ENCODE measurements around the gene RNF144B. TPM values are rescaled to one million over a fixed set of nuclear protein-coding genes. Genes with fewer than 3 reads are reported as not detected.

The RNF144B gene
- total RNA-seq, 1 experiment from 2014 or later: 36.4 TPM

Other genes starting within 250 kb of the RNF144B start
- gene TPMT, start 232.3 kb upstream of the RNF144B start, total RNA-seq (2014; rRNA removed; shearing (Covaris generic); ENCODE audit: low replicate concordance): 2.0 and 3.2 TPM in 2 replicates
- 47.2 and 50.9 TPM in 2 replicates for gene KDM1B, start 231.9 kb upstream of the RNF144B start, total RNA-seq (2014; rRNA removed; shearing (Covaris generic); ENCODE audit: low replicate concordance)
- 154 and 156 TPM in 2 replicates for gene DEK, start 122.8 kb upstream of the RNF144B start, total RNA-seq (2014; rRNA removed; shearing (Covaris generic); ENCODE audit: low replicate concordance)